Measurements from ENCODE around the gene POLR2J2. TPM values are rescaled to one million over a fixed set of nuclear protein-coding genes. Genes with fewer than 3 reads are reported as not detected.
"Not testable (repeated sequence)": the region's sequence is repeated elsewhere in the genome, so short reads cannot be mapped to it uniquely, and the experiment has no call there.

POLR2J2 gene
- total RNA-seq = 10 to 100 TPM in 1 of 2 donors, 1 to 10 TPM in 1; 5.9 to 12.8 TPM

- intact Hi-C loops (cut with DNase I); H3K27ac ChIP-seq; H3K4me1 ChIP-seq; H3K9me3 ChIP-seq; DNase-seq; H3K4me3 ChIP-seq; H3K27me3 ChIP-seq; H3K36me3 ChIP-seq; H3K9ac ChIP-seq (ENCODE audit: low read depth in 2 of 2, low read length in 2 of 2): not testable (repeated sequence)
Measured at GRCh38 chr7:102671166-102671955, at the start of gene POLR2J2. Gene POLR2J2, minus strand, starts transcription at chr7:102671663. Its CDS starts 62 bp downstream, at chr7:102671601.

- H3K9me3 ChIP-seq; H3K4me3 ChIP-seq; H3K27ac ChIP-seq; H3K36me3 ChIP-seq; H3K4me1 ChIP-seq; intact Hi-C loops (cut with DNase I); H3K27me3 ChIP-seq; DNase-seq; H3K9ac ChIP-seq (ENCODE audit: low read depth in 2 of 2, low read length in 2 of 2): not testable (repeated sequence)
Measured at GRCh38 chr7:102718491-102718890, 47.0 kb upstream of the POLR2J2 start.

- H3K4me1 ChIP-seq; H3K4me3 ChIP-seq; H3K36me3 ChIP-seq; H3K27ac ChIP-seq; DNase-seq; H3K9ac ChIP-seq (ENCODE audit: low read depth in 2 of 2, low read length in 2 of 2); H3K9me3 ChIP-seq; intact Hi-C loops (cut with DNase I); H3K27me3 ChIP-seq: not testable (repeated sequence)
Measured at GRCh38 chr7:102715718-102716117, 44.3 kb upstream of the POLR2J2 start.

- H3K4me3 ChIP-seq; H3K27ac ChIP-seq; DNase-seq; H3K9me3 ChIP-seq; H3K27me3 ChIP-seq; intact Hi-C loops (cut with DNase I); H3K4me1 ChIP-seq; H3K9ac ChIP-seq (ENCODE audit: low read depth in 2 of 2, low read length in 2 of 2); H3K36me3 ChIP-seq: not testable (repeated sequence)
Measured at GRCh38 chr7:102714774-102715522, 43.5 kb upstream of the POLR2J2 start.

GRCh38 chr7:102713691-102714080 is 42.2 kb upstream of the POLR2J2 start:
- intact Hi-C loops (cut with DNase I); H3K27ac ChIP-seq; H3K36me3 ChIP-seq; H3K4me1 ChIP-seq; H3K4me3 ChIP-seq; H3K27me3 ChIP-seq; H3K9me3 ChIP-seq; H3K9ac ChIP-seq (ENCODE audit: low read depth in 2 of 2, low read length in 2 of 2); DNase-seq: not testable (repeated sequence)

GRCh38 chr7:102713011-102713690 is 41.7 kb upstream of the POLR2J2 start:
- H3K4me3 ChIP-seq; H3K4me1 ChIP-seq; H3K27me3 ChIP-seq; H3K9me3 ChIP-seq; H3K27ac ChIP-seq; DNase-seq; intact Hi-C loops (cut with DNase I); H3K36me3 ChIP-seq; H3K9ac ChIP-seq (ENCODE audit: low read depth in 2 of 2, low read length in 2 of 2): not testable (repeated sequence)

- DNase-seq; H3K9ac ChIP-seq (ENCODE audit: low read depth in 2 of 2, low read length in 2 of 2); H3K36me3 ChIP-seq; H3K9me3 ChIP-seq; H3K4me1 ChIP-seq; H3K4me3 ChIP-seq; intact Hi-C loops (cut with DNase I); H3K27ac ChIP-seq; H3K27me3 ChIP-seq: not testable (repeated sequence)
Measured at GRCh38 chr7:102698962-102699750, 27.7 kb upstream of the POLR2J2 start.

- H3K9ac ChIP-seq (ENCODE audit: low read depth in 2 of 2, low read length in 2 of 2); H3K9me3 ChIP-seq; H3K4me1 ChIP-seq; DNase-seq; H3K27me3 ChIP-seq; intact Hi-C loops (cut with DNase I); H3K36me3 ChIP-seq; H3K27ac ChIP-seq; H3K4me3 ChIP-seq: not testable (repeated sequence)
Measured at GRCh38 chr7:102697642-102698512, 26.4 kb upstream of the POLR2J2 start.

- H3K27me3 ChIP-seq; DNase-seq; H3K9me3 ChIP-seq; H3K36me3 ChIP-seq; H3K4me1 ChIP-seq; H3K27ac ChIP-seq; H3K9ac ChIP-seq (ENCODE audit: low read depth in 2 of 2, low read length in 2 of 2); H3K4me3 ChIP-seq; intact Hi-C loops (cut with DNase I): not testable (repeated sequence)
Measured at GRCh38 chr7:102696009-102696408, 24.5 kb upstream of the POLR2J2 start.

- H3K36me3 ChIP-seq; H3K27me3 ChIP-seq; H3K9ac ChIP-seq (ENCODE audit: low read depth in 2 of 2, low read length in 2 of 2); intact Hi-C loops (cut with DNase I); H3K4me3 ChIP-seq; DNase-seq; H3K9me3 ChIP-seq; H3K27ac ChIP-seq; H3K4me1 ChIP-seq: not testable (repeated sequence)
Measured at GRCh38 chr7:102695033-102695552, 23.6 kb upstream of the POLR2J2 start.

GRCh38 chr7:102694008-102694407 is 22.5 kb upstream of the POLR2J2 start:
- H3K9me3 ChIP-seq; H3K4me3 ChIP-seq; H3K27me3 ChIP-seq; H3K36me3 ChIP-seq; H3K9ac ChIP-seq (ENCODE audit: low read depth in 2 of 2, low read length in 2 of 2); H3K27ac ChIP-seq; H3K4me1 ChIP-seq; DNase-seq; intact Hi-C loops (cut with DNase I): not testable (repeated sequence)

- intact Hi-C loops (cut with DNase I); H3K9ac ChIP-seq (ENCODE audit: low read depth in 2 of 2, low read length in 2 of 2); H3K27ac ChIP-seq; H3K4me1 ChIP-seq; H3K4me3 ChIP-seq; H3K27me3 ChIP-seq; H3K9me3 ChIP-seq; H3K36me3 ChIP-seq; DNase-seq: not testable (repeated sequence)
Measured at GRCh38 chr7:102690602-102691001, 19.1 kb upstream of the POLR2J2 start.
